ENCODE data around the gene HARBI1.
A peak's percentile ranks its signal among the peaks of the same experiment; 100 is the strongest.
"Not testable (repeated sequence)": the region's sequence is repeated elsewhere in the genome, so short reads cannot be mapped to it uniquely, and the experiment has no call there.

The HARBI1 gene

DNA sequence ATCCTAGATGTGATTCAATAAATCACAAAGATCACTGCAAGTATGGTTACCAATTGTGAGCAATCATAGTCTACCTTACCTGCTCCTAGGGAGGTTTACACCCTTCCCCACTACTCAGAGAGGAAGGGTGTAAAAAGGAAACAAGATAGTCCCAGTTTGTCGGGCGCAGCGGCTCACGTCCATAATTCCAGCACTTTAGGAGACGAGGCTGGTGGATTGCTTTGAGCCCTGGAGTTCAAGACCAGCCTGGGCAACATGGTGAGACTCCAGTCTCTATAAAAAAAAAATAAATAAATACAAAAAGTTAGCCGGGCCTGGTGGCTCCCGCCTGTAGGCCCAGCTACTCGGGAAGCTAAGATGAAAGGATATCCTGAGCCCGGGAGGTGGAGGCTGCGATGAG is 22.2 kb downstream of the HARBI1 start:
- Histone ChIP-seq H3K9ac (ENCODE audit: low read depth, low read length) (no peak overlapping the region; the same call in 1 of the 2 replicates), H3K4me1 (ENCODE audit: insufficient read depth, low read length) (no peaks in the 10 kb centered on the region; the same call in none of the 2 replicates), H3K36me3 (ENCODE audit: insufficient read depth, low read length) (no peaks in the 10 kb centered on the region), H3K9me3 (ENCODE audit: control insufficient read depth, insufficient read depth, low read length) (no peaks in the 10 kb centered on the region)

DNA sequence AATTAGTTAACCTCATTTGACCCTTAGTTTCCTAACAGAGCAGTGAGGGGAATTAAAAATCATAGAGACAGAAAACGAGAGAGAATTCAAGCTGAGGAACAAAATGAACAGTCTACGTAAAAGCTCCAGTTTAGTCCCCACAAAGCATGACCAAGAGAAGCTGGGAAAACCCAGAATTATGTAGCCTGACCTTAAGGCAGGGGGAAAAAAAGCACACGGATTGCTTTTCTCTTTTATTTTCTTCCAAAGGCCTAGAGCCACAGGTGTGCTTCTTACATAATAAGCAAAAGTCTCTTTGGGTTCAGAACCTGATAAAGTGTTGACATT is 22.7 kb downstream of the HARBI1 start:
- Histone ChIP-seq H3K9me3 (ENCODE audit: control insufficient read depth, insufficient read depth, low read length) (no peaks in the 10 kb centered on the region), H3K36me3 (ENCODE audit: insufficient read depth, low read length) (no peaks in the 10 kb centered on the region), H3K4me1 (ENCODE audit: insufficient read depth, low read length) (no peaks in the 10 kb centered on the region; the same call in none of the 2 replicates), H3K9ac (ENCODE audit: low read depth, low read length) (peak overlapping the region; percentile 89)

DNA sequence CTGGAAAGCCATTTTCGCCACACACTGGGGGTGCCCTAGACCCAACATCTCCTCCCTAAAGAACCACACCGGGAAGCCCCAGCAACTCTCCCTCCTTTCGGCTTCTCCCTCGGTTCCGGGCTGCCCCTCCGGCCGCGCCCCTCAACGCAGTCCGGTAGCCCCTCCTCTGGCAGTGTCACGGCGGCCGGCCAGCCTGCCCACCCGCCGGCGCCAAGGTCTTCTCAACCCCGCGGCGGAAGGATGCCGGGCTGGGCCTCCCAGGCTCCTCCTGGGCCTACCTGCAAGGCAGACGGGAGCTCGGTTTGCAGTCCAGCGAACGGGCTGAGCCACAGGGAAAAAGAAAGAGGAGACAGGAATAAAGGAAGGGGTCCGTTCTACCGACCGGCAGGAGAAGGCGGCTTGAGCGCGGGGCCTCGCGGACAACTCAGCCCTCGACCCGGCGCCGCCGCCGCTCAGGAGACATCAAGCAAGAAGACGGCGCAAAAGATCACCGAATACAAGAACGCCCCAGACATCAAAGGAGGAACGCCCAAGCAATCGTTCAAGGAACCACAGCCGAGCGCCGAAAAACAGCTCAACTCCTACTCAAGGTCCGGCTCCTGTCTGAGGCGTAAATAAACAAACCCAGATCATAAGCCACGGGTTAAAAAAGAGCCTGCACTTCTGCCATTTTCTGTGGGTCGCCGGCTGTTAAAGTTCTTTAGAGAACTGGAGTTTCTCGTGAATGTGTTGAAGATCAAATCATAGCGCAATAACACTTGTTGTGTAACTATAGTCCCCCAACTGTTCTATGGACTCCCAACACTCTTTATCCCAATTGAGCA is 23.3 kb downstream of the HARBI1 start, which contains the start of gene AMBRA1:
TSS of gene AMBRA1 (minus strand) at position 474 of the 824 bp plus-strand sequence. CDS start 45,643 bp downstream, outside the sequence.
- H3K9me3 ChIP-seq (ENCODE audit: control insufficient read depth, insufficient read depth, low read length) = no peaks in the 10 kb centered on the region
- H3K4me1 ChIP-seq (ENCODE audit: insufficient read depth, low read length) = no peaks in the 10 kb centered on the region; the same call in none of the 2 replicates
- H3K36me3 ChIP-seq (ENCODE audit: insufficient read depth, low read length) = no peaks in the 10 kb centered on the region
- peak within 1 kb of the TSS; percentile 89 for H3K9ac ChIP-seq (ENCODE audit: low read depth, low read length)

DNA sequence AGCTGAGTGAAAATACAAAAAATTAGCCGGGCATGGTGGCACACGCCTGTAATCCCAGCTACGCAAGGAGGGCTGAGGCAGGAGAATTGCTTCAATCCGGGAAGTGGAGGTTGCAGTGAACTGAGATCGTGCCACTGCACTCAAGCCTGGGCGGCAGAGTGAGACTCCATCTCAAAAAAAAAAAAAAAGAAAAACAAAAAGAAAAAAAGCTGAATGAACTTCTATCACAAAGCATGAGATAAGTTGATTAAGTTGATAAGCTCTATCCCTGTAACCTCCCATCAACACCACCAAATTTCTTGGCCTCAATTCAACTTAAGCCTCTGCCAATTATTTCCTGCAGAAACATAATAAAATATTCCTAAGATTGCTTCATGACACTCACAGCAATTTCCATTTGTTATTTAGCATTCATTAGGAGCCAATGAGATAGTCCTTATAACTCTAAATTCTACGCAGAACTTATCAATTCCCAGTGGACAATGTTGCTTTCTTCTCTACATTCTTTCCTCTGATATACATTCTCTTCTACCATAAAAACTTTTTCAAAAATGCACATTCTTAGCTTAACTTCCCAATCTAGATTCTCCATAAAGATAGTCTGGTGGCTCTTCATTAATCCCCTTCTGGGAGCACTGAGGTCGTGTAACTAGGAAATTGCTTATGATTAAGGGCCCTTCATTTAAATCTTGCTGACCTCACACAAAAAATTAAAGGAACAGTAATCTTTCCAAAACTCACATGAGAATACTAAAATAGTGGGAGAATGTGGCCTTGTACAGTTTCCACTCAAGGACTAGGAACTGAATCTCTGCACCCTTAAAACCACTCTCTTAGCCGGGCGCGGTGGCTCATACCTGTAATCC is 26.1 kb downstream of the HARBI1 start:
- H3K4me1 ChIP-seq (ENCODE audit: insufficient read depth, low read length) = no peaks in the 10 kb centered on the region; the same call in none of the 2 replicates
- H3K9ac ChIP-seq (ENCODE audit: low read depth, low read length) = no peak overlapping the region; the same call in 1 of the 2 replicates

DNA sequence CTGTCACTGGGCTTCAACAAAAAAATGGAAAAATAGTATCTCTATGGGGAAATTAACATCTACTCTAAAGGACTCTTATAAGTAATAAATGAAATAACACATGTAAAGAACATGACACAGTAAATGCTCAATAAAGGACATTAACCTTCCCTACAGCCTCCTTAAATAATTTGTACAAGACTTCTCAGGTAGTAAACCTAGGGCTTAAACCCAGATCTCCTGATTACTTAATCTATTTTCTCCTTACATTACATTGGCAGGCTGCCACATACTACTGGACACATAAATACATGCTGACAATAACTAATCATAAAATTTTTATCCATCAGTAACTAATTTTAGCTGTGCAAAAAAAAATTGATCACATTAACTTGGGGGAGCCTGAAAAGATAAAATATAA is 28.1 kb downstream of the HARBI1 start:
- H3K4me1 ChIP-seq (ENCODE audit: insufficient read depth, low read length) = no peaks in the 10 kb centered on the region; the same call in 1 of the 2 replicates
- no peak overlapping the region for H3K9ac ChIP-seq (ENCODE audit: low read depth, low read length)
- H3K9me3 ChIP-seq (ENCODE audit: control insufficient read depth, insufficient read depth, low read length) = no peaks in the 10 kb centered on the region
- no peaks in the 10 kb centered on the region for H3K36me3 ChIP-seq (ENCODE audit: insufficient read depth, low read length)

More for the DNA sequence above, 26.1 kb downstream of the HARBI1 start:
- H3K36me3 ChIP-seq (ENCODE audit: insufficient read depth, low read length) = no peaks in the 10 kb centered on the region
- H3K9me3 ChIP-seq (ENCODE audit: control insufficient read depth, insufficient read depth, low read length) = no peaks in the 10 kb centered on the region

DNA sequence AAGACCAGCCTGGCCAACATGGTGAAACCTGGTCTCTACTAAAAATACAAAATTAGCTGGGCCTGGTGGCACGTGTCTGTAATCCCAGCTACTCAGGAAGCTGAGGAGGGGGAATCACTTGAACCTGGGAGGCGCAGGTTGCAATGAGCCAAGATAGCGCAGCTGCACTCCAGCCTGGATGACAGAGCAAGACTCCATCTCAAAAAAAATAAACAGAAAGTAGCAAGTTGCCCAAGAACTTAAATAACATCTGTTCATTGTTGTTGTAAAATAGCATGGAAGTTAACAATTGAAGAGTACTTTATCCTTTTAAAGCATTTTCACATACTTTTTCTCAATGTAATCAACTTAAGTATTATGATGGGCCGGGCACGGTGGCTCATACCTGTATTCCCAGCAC is 28.9 kb downstream of the HARBI1 start:
- no peaks in the 10 kb centered on the region; the same call in 1 of the 2 replicates for H3K4me1 ChIP-seq (ENCODE audit: insufficient read depth, low read length)
- no peaks in the 10 kb centered on the region for H3K36me3 ChIP-seq (ENCODE audit: insufficient read depth, low read length)
- H3K9ac ChIP-seq (ENCODE audit: low read depth, low read length) = no peak overlapping the region
- no peaks in the 10 kb centered on the region for H3K9me3 ChIP-seq (ENCODE audit: control insufficient read depth, insufficient read depth, low read length)

DNA sequence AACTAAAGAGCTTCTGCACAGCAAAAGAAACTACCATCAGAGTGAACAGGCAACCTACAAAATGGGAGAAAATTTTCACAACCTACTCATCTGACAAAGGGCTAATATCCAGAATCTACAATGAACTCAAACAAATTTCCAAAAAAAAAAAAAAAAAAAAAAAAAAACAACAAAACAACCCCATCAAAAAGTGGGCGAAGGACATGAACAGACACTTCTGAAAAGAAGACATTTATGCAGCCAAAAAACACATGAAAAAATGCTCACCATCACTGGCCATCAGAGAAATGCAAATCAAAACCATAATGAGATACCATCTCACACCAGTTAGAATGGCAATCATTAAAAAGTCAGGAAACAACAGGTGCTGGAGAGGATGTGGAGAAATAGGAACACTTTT is 33.5 kb downstream of the HARBI1 start:
- not testable (repeated sequence) for H3K36me3 ChIP-seq (ENCODE audit: insufficient read depth, low read length); H3K9ac ChIP-seq (ENCODE audit: low read depth, low read length); H3K9me3 ChIP-seq (ENCODE audit: control insufficient read depth, insufficient read depth, low read length); H3K4me1 ChIP-seq (ENCODE audit: insufficient read depth, low read length)

DNA sequence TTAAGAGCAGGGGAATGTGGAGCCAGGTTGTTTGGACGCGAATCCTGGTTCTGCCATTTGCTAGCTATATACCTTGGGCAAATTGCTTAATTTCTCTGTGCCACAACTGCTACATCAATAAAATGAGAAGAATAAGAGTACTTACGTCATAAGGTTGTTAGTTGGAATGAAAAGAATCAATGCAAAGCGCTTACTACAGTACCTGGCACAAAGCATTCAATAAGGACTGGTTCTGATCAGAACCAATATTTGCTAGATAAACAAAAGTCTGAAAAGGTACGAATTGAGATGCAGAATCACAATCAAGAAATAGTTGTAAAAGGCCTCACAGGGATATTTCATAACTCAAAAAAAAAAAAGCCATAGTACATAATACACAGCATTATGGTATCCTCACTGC is 34.4 kb downstream of the HARBI1 start:
- H3K36me3 ChIP-seq (ENCODE audit: insufficient read depth, low read length) = no peaks in the 10 kb centered on the region
- H3K9ac ChIP-seq (ENCODE audit: low read depth, low read length) = no peak overlapping the region
- no peaks in the 10 kb centered on the region for H3K4me1 ChIP-seq (ENCODE audit: insufficient read depth, low read length)
- H3K9me3 ChIP-seq (ENCODE audit: control insufficient read depth, insufficient read depth, low read length) = no peaks in the 10 kb centered on the region

DNA sequence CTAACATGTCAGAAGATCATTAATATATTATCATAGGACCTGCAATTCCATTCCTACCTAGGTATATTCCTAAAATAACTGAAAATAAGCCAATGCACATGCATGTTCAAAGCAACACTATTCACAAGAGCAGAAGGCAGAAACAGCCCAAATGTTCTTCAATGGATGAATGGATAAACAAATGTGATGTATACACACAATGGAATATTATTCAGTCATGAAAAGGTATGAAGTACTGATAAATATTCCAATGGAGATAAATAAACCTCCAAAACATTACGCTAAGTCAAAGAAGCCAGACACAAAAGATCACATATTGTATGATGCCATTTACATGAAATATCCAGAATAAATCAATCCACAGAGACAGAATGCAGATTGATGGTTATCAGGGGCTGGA is 40.0 kb downstream of the HARBI1 start:
- no peaks in the 10 kb centered on the region for H3K9me3 ChIP-seq (ENCODE audit: control insufficient read depth, insufficient read depth, low read length)
- no peak overlapping the region for H3K9ac ChIP-seq (ENCODE audit: low read depth, low read length)
- H3K36me3 ChIP-seq (ENCODE audit: insufficient read depth, low read length) = no peaks in the 10 kb centered on the region; the same call in 1 of the 2 replicates
- H3K4me1 ChIP-seq (ENCODE audit: insufficient read depth, low read length) = no peaks in the 10 kb centered on the region

DNA sequence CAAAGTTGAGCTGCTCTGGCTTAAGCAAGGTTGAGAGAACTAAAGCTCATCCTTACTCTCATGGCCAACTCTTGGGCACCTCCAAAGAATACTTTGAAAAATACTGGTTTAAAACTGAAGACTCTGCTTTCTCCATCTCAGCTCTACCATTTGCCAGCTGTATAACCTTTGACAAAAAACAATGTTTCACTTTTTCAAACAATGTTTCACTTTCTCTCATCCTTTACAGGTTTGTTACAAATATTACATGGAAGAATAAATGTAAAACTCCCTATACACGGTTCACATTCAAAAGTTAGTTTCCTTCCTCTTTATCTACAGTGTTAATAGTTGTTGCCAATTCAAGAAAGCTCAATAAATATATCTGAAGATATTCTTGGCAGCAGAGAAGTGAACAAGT is 42.4 kb downstream of the HARBI1 start:
- Histone ChIP-seq H3K4me1 (ENCODE audit: insufficient read depth, low read length) (no peaks in the 10 kb centered on the region), H3K9me3 (ENCODE audit: control insufficient read depth, insufficient read depth, low read length) (no peaks in the 10 kb centered on the region), H3K36me3 (ENCODE audit: insufficient read depth, low read length) (no peaks in the 10 kb centered on the region; the same call in 1 of the 2 replicates), H3K9ac (ENCODE audit: low read depth, low read length) (no peak overlapping the region)

DNA sequence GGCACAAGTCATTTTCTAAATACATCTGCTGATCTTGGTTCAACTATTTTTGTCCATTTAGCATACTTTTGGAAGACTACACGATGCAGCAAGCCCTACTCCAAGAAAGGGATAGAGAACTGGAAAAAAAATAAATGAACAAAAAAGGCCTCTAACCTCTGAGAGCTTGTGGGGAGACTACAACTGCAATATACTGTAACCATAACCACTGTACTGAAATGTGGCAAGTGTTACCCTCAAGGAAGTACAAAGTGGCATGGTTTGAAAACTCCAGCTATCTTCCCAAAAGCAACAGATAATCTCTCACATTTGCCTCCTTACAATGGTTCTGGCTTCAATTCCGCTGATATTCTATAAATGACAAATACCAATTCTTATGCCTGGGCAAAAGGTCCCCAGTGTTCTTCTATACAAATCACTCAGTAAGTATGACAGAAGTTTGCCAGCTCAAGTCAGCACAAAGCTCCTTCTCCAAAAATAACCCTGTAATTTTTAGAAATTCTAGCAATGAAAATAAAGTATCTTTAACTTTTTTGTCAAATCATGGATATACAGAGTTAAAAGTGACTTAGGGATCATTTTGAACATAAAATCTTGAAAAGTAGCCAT is 46.1 kb downstream of the HARBI1 start:
- H3K4me1 ChIP-seq (ENCODE audit: insufficient read depth, low read length) = no peaks in the 10 kb centered on the region
- H3K36me3 ChIP-seq (ENCODE audit: insufficient read depth, low read length) = no peaks in the 10 kb centered on the region; the same call in 1 of the 2 replicates
- H3K9ac ChIP-seq (ENCODE audit: low read depth, low read length) = no peak overlapping the region
- H3K9me3 ChIP-seq (ENCODE audit: control insufficient read depth, insufficient read depth, low read length) = no peaks in the 10 kb centered on the region

DNA sequence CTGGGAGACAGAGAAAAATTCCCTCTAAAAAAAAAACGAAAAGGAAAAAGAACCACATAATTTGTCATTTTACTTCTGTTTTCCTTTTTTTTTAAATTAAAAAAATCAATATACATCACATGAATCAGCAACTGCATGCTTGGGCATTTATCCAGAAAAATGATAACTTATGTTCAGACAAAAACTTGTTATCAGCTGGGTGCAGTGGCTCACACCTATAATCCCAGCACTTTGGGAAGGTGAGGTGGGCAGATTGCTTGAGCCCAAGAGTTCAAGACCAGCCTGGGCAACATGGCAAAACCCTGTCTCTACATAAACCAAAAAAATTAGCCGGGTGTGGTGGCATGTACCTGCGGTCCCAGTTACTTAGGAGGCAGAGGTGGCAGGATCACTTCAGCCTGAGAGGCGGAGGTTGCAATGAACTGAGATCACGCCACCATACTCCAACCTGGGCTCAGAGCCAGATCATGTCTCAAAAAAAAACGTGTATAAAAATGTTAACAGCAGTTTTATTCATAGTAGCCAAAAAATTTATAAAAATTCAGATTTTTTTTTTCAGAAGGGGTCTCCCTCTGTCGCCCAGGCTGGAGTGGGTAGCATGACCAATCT is 51.7 kb downstream of the HARBI1 start:
- no peaks in the 10 kb centered on the region for H3K9me3 ChIP-seq (ENCODE audit: control insufficient read depth, insufficient read depth, low read length)
- H3K36me3 ChIP-seq (ENCODE audit: insufficient read depth, low read length) = no peaks in the 10 kb centered on the region
- no peak overlapping the region for H3K9ac ChIP-seq (ENCODE audit: low read depth, low read length)
- no peaks in the 10 kb centered on the region; the same call in 1 of the 2 replicates for H3K4me1 ChIP-seq (ENCODE audit: insufficient read depth, low read length)

DNA sequence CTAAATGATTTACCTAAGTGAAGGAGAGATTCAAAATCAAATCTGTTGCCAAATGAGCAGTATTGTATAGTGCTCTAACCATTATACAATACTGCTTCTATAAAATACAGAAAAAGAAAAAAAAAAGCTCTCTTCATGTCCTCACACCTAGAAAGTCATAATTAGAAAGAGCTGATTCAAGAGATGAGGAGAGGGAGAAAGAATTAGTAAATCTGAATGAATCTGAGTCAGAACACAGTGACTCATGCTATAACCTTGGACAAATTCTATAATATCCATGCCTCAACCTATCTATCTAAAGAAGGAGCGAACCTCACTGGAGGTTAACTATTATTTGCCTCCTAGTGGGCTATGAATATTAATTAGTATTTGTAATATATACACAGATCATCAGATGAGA is 52.6 kb downstream of the HARBI1 start:
- Histone ChIP-seq H3K9me3 (ENCODE audit: control insufficient read depth, insufficient read depth, low read length) (no peaks in the 10 kb centered on the region), H3K36me3 (ENCODE audit: insufficient read depth, low read length) (no peaks in the 10 kb centered on the region), H3K4me1 (ENCODE audit: insufficient read depth, low read length) (no peaks in the 10 kb centered on the region; the same call in 1 of the 2 replicates), H3K9ac (ENCODE audit: low read depth, low read length) (no peak overlapping the region)

DNA sequence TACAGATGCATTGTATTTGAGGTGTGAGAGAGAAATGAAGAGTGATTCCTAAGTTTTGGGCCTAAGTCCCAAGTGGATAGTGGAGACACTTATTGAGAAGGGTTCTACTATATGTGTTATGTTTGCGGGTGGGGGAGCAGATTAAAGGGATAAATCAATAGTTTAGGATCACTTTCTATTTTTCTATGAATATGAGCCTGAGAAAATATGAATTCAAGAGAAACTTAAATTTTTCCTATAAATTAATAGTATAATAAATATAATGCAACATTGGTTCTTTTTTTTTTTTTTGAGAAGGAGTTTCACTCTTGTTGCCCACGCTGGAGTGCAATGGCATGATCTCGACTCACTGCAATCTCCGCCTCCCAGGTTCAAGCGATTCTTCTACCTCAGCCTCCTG is 54.5 kb downstream of the HARBI1 start:
- no peaks in the 10 kb centered on the region for H3K36me3 ChIP-seq (ENCODE audit: insufficient read depth, low read length)
- no peaks in the 10 kb centered on the region for H3K9me3 ChIP-seq (ENCODE audit: control insufficient read depth, insufficient read depth, low read length)
- H3K4me1 ChIP-seq (ENCODE audit: insufficient read depth, low read length) = no peaks in the 10 kb centered on the region; the same call in none of the 2 replicates
- no peak overlapping the region for H3K9ac ChIP-seq (ENCODE audit: low read depth, low read length)
